NT2/D1 (cell line): Measurements from ENCODE around the gene NDUFAF7.

Experiments
- SUZ12 ChIP-seq: IDR thresholded peaks from 2 replicates; pipeline ENCODE4 v1.6.1; 2011; ENCODE audit not compliant: insufficient read length, insufficient read depth; ENCODE audit errors: extremely low read depth
- ZNF274 ChIP-seq: IDR thresholded peaks from 2 replicates; pipeline ENCODE4 v1.6.1; 2011; ENCODE audit warnings: mild to moderate bottlenecking, low read depth, low read length

DNA sequence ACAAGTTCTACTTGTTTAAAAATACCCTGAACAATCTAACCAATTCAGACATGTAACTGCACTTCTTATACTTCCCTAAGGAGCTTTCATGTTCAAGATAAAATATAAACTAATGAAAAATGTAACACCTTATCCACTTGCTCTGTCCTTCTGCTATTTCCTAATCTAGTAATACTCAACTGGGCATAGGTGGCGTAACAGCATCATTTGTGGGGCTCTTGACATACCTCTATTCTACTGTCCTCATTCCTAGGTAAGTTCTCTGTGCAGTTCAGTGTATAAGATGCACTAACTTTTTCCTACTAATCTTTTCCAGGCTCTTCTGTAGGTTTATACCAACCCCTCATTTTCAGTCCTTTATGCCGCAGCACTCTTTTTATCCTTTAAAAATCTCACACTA lies 56.5 kb downstream of the NDUFAF7 start:
- TF ChIP-seq SUZ12 (no peak), ZNF274 (no peak)
